ENCODE results near the gene EFHD2. TPM values are rescaled to one million over a fixed set of nuclear protein-coding genes. Genes with fewer than 3 reads are reported as not detected.
"Not testable (repeated sequence)": the region's sequence is repeated elsewhere in the genome, so short reads cannot be mapped to it uniquely, and the experiment has no call there.

EFHD2 gene
- polyA plus RNA-seq, 5 donors, result 10.5 to 26.9 (median 13.7) TPM

DNA sequence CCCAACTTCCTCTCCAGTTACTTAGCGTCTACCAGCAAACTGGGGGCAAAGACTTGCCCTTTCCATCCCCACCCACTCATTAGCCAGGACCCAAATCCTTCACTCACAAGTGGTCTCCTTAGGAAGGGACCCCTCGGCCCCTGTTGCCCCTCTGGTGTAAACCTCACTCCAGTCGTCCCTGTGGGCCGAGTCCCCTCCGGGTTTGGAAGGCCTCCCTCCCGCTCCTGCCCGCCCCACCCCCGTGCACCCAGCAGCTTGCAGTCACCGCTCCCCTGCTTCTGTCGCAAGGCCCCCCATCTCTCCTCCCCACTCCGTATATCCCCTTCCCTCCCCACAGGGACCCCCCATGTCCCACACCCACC, 1.2 kb downstream of the EFHD2 start:
- no peak for DNase-seq

DNA sequence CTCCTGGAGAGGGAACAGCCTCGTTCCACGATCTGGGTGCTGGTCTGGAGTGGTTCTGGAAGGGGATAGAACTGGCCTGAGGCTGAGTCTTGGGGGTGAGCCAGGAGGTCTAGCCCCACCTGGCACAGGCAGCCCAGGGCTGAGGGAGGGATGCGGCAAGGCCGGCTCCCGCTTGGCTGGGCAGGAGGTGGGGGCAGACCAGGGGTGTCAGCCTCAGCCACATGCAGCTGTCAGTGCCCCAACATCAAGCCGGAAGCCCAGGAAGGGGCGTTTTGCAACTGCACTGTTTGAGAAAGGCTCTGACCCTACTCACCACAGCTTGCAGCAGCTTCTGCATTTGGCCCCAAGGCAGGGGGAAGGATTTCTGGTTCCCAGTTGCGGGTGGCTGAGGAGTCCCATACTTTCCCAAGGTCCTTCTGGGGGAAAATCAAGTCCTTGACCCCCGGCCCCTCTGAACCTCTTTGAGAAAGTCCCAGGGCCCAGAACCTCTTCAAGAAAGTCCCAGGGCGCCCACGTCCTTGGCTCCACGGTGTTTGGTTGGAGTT, 2.0 kb downstream of the EFHD2 start:
- DNase-seq, result no peak

DNA sequence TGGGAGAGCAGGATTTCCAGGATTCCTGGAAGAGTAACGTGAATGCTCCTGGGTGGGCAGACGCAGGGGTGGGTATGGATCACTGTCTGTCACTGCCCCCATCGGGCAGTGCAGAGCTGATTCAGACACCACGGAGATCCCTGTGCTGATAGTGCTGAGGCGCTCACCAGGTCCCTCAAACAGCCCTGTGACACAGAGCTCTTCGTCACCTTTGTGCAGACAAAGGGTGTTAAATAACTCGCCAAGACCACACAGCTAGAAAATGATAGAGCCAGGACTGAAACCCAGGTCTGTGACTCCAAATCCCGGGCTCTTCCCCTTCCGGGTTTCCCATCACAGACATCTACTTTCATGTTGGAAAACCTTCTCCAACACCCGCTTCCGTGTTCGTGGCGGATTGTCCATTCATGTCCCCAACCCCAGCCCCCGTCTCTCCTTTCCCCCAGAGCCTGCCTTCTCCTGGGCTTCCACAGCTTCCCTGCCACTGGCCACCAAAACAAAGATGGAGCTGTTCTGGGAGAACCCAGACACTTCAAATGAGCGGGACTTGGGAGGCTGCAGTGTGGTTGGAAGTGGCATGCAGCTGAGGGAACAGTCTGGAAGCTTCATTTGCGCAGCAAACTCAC, 2.6 kb downstream of the EFHD2 start:
- no peak for DNase-seq

DNA sequence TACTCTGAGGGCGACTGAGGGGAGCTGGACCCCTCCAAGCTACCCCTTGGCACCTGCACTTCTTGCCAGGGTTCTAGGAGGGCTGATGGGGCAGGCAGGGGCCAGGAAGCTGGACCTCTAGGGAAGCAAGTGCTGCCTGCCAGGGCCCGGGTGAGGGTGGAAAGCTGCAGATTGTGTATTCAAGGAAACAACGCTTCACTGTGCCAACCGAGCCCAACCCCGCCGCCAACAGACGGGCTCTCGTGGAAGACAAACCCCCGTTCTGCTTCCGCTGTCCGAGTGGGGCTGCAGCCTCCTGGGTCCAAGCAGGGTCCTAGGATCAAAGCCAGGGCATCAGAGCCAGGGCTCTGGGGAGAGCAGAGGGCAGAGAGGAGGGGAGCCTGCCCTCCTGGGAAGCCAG, 3.2 kb downstream of the EFHD2 start:
- no peak for DNase-seq

DNA sequence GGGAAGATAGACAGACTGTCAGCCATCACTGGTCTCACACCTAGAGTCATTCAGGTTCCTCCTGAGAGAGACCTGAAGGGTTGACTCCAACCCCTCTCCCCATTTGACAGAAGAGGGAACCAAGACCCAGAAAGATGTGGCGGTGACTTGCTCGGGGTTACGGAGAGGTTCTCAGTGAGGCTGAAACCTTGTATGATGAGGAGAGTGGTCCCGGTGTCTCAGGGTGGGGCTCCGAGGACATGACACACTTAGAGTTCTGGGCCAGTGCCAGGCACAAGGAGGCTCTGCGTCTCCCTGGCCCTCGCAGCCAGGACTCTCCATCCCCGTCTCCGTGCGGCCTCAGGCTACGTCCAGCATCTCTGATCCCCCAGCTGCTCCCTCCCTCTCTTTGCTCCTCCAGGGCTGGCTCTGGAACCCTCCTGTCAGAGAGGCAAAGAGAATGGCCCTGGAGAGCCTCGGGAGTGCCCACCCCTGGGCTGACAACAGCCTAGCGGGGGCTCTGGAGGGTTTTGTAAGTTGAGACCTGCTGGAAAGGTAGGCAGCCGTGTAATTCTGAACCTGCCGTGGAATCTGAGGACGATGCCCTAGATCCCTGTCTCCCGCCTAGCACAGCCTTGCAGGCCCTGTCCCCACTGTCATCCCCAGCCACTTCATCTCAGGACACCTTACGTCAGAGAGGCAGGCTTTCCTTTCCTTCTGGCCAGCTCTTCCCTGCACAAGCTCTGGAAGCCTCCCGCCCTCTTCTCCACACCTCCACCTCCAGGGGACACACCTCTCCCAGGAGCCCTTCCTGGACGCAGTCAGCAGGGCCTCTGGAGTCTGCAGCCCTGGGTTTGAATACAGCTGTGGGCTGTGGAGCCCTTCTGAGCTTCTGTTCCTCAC, 4.1 kb downstream of the EFHD2 start:
- DNase-seq, result no peak

DNA sequence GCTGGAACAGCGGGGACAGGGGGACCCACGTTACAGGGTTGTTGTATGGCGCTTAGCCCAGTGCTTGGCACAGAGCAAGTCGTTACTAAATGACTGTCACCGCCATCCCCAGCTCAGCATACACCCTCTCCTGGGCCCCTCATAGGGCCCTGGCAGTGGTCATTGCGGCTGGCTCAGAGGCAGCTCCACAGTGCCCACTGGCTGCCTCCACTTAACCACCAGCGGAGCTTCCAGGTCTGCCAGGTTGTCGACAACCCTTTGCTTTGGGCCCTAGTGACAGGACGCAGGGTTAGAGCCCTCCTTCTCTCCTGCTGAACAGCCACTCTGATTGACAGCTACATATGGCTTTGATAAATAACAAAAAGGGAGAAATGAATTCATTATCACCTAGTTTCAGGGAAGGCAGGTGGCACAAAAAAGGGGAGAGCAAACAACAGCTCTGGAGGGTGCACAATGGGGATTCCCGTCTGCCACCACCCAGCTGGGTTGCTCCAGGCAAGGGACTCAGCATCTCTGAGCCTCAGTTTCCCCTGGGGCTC, 4.8 kb downstream of the EFHD2 start:
- DNase-seq, result no peak

DNA sequence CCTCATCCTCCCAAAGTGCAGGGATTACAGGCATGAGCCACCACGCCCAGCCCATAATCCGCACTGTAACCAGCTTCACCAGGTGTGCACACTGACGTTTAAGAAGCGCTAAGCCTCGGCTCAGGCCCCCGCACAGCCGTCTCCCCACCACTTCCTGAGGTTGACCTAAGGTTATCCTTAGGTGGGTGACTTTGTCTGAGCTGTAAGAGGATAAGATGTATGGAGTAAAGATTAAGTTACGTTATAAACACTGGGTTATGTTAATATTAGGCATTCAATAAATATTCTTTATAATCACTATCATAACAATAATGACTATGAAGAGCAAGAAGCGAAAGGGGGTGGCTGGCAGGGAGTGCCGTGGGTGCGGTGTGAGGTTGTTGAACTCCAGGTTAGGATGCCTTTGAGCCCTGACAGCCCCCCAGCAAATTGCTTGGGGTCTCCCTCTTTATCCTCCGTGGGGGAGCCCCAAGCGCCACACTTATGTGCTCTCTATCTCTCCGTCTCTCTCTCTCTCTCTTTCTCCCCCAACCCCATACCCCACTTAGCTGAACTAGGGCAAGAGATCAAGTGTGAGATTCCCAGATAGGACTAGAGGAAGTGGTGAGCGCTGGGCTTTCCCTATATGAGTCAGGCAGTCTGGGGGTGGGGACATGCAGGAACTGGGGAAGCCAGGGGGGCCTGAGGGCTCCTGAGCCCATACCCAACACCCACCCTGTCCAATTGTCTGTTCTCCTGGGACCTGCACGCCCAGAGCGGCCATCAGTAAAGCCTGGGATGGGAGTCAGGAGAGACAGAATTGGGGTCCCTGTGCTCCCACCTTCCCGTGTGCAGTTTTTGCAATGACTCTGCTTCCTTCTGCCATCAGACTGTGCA, 7.6 kb downstream of the EFHD2 start:
- no peak for DNase-seq

DNA sequence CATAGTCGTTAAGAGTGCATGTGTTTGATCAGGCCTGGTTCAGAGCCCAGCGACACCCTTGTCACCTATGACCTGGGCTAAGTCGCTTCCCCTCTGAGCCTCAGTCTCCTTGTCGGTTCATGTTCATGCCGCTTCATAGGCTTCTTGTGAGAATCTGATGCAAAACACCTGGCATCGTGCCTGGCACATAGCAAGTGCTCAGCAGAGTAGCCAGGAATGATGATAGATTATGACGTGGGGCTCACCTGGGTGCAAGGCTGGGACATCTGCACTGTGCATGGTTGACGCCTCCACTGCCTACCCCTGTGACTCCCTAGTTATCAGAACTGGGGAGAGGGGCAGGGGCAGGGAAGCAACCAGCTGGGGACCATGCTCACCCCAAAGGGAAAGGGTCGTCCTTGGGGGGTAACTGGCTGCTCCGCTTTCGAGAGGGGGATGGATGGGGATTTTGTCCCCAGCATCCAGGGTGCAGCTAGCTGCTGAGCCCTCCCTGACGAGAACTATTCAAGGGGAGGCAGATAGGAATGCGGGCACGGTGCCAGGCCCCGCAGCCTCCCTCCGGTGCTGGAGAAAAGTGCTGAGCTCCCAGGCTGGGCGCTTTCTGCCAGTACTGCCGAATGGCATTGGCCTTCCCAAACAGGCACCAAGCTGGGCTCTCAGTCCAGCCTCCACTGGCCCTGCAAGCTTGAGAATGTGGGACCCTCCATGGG, 9.3 kb downstream of the EFHD2 start:
- DNase-seq, result no peak

DNA sequence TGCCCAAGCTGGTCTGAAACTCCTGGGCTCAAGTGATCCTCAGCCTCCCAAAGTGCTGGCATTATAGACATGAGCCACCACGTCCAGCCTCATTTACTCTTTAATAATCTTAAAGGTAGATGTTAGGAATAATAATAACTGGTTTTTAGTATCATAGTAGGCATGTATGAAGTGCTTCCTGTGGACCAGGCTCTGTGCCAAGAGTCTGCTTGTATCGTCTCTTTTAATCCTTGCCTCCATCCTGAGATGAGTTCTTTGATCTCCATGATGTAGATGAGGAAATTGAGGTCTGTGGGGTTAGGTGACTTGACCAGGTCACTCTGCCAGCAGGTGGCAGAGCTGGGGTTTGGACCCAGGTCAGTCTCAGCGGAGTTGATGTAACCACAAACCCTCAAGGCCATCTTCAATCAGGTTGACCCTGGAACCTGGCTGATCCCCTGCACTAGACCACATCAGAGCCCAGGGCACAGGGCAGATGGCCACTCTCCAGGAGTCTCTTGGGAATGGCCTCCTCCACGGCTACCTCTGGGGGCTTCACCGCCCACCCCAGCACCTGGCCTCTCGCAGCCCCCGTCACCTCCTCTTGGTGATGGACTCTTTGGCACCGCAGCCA, 11.3 kb downstream of the EFHD2 start:
- DNase-seq, result no peak

DNA sequence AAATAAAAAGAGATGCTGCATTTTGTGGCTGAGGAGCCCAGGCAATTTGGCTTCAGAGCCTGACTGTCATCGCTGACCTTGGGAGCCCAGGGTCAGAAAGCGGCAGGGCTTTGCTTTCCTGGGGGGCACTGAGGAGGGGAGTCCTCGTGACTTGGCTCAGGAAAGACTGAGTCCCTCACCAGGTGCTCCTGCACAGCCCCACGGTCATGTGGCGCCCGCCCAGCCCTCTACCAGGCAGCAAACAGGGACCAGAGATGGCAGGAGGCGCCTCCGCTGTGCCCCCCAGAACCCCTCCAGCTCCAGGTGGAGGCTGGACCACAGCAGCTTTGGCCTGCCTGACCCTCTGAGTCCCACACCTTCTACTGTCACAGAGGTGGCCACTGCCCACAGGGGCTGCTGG, 13.2 kb downstream of the EFHD2 start:
- DNase-seq, result no peak

DNA sequence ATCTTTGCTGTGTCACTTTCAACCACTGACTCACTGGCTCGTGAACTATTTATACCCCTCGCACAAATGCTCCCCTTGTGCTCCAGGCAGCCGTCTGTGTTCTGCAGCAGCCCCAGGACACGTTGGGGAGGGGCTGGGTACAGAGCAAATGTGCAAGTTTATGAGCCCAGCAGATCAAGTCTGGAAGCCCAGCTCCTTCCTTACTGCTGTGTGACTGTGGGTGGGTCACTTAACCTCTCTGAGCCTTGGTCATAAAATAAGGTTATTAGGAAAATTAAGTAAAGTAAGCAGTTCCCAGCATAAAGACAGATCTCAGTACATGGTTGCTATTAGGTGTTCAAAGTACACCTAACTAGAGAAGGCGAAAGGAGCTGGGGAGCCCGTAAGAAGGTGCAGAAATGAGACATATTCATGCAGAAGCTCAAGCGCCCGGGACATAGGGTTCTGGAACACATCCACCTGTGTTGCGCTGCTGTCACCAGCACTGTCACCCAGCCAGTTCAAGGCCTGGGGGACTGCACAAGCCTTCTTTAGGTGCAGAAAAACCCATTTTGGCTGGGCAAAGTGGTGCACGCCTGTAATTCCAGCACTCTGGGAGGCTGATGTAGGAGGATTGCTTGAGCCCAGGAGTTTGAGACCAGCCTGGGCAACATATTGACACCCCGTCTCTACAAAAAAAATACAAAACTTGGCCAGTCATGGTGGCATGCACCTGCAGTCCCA, 13.8 kb downstream of the EFHD2 start:
- no peak for DNase-seq

DNA sequence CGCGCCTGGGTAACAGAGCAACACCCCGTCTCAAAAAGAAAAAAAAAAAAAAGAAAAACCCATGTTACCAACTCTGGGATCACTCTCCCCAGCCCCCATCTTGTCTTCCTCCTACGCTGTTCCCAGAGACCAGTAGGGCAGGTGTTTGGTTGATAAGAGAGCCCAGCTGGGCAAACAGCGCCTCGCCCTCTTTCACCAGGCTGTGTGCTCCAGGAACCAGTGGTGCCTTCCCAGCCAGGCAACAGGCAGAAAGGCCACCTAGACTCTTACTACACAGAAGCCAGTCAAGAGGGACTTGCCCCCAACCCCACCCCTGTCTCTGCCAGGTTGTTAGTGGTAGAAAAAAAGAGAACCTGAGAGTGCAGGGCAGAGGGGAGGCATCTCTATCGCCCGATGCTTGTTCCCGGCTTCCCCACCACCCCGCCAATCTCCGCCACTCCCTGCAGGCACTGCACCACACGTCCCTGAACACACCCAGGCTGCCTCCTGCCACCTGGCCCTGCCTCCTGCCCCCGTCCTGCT, 14.5 kb downstream of the EFHD2 start:
- no peak for DNase-seq

DNA sequence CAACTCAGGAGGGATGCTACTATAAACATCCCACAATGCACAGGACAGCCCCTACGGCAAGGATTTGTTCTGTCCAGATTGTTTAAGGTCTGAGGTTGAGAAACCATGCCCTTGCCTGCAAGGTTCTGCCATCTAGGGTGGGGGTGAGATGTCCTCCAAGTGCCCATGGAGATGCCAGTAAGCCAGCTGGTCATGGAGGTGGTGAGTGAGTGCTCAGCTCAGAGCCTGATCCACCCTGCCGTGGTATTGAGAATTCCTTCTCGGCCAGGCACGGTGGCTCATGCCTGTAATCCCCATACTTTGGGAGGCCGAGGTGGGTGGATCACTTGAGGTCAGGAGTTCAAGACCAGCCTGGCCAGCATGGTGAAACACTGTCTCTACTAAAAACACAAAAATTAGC, 15.3 kb downstream of the EFHD2 start:
- DNase-seq, result no peak

DNA sequence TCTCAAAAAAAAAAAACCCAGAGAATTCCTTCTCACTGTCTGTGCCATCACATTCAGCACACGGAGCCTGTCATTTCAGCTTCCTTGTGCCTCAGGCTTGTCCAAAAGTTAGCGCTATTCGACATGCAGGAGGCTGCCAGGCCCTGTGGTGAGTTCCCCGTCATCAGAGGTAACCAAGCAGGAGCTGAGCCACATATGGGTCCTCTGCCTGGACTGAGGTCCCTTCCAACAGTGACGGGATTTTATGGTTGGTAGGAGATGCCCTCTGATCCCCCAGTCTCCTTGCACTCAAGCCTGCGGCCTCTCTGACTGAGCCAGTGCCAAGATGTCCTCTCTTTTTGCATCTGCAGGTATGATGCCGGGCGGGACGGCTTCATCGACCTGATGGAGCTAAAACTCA, 15.8 kb downstream of the EFHD2 start:
- DNase-seq, result no peak

DNA sequence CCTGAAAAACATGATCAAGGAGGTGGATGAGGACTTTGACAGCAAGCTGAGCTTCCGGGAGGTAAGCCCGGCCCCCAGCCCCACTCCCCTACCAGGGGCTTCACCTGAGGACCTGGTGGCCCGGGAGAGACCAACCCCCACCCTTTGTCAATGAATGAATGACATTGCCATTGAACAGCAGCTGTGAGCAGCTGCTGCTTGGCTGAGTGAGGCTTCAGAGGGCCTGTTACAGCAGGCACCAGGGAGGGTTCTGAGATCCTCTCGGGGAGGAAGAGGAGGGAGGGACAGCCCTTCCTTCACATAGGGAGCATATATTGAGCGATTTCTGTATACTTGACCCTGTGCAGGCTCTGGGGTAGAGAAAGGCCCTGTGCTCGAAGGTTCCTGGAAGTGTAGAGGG, 16.3 kb downstream of the EFHD2 start:
- DNase-seq, result peak; percentile 53 to 63

DNA sequence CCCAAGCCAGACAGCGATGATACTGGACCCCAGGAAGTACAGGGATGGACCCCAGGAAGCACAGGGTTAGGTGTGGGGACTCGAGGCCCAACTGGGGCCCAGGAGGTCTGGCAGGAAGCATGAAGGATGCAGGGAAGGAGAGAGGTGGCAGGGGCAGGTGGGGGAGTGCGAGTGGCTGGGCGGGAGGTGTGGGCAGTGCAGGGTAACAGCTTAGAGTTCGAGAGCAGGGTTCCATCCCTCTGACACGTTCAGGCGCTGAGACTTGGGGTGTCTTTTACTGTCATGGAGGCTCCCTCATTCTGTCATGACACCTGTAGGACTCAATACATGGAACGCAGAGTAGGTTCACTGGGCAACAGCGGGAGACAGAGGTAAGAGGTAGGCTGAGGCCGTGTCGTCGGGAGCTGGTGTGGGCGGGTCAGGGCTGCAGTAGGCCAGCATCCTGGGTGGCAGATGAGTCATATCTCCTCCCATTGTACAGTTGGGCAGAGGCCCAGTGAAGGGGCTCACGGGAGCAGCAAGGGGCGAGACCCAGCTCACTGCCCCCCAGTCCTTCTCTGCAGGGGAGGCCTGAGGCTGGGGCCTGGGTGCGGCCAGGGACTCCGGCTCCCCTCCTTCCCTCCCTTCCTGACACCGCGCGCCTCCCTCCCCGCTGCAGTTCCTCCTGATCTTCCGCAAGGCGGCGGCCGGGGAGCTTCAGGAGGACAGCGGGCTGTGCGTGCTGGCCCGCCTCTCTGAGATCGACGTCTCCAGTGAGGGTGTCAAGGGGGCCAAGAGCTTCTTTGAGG, 17.0 kb downstream of the EFHD2 start:
- no peak for DNase-seq

DNA sequence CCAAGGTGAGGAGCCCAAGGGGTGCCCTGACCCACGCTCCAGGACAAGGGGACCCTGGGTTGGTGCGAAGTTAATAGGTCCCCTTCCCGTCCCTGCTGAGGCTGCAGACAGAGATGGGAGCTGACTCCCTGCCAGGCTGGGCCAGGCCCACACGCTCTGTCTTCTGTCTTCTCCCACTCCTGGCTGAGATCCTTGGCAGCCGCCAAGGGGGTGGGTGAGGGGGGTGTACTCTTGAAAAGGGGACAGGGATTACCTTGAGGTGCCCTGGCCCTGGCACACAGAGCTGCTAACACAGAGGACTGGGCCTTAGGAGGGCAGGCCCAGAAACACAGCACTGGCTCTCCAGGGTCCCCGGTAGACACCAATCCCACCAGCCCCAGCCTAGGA, 17.6 kb downstream of the EFHD2 start:
- DNase-seq, result no peak

DNA sequence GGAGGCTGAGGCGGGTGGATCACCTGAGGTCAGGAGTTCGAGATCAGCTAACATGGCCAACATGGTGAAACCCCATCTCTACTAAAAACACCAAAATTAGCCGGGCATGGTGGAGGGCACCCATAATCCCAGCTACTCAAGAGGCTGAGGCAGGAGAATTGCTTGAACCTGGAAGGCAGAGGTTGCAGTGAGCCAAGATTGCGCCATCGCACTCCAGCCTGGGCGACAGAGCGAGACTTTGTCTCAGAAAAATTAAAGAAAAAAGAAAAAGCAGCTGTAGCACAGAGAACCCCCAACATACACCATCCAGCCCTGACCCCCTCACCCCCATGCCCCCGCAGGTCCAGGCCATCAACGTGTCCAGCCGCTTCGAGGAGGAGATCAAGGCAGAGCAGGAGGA, 18.6 kb downstream of the EFHD2 start:
- DNase-seq, result not testable (repeated sequence)

DNA sequence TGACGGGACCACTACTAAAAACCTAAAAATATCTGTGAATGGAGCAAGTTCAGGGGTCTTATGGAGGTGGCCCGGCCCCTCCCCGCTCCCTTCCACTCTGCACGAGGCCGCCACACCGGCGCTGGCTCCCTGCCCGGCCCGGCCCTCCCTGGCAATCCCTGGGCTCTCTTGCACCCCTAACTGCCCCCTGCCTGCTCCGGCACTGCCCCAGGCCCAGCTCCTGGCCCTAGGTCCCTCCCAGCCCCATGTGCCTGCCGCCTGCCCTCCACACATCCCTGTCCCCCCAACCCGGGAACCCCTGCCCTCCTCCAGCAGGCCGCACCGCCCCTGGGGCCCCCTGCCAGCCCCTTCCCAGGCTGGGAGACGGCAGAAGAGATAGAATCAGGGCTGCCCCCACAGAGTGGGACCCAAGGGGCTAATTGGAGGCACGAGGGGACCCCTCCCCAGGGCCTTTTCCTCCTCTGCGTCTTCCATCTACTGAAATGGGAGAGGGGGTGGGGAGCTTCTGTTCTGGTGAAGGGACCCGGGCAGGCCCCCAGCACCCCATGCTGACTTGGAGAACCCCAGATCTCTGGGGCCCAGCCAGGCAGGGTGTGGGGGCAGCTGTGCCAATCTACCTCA, 19.2 kb downstream of the EFHD2 start:
- DNase-seq, result no peak

All from right lung (tissue), 5 donors.